ENCODE results near the gene CUX1. TPM values are rescaled to one million over a fixed set of nuclear protein-coding genes. Genes with fewer than 3 reads are reported as not detected.
"Not testable (repeated sequence)": the region's sequence is repeated elsewhere in the genome, so short reads cannot be mapped to it uniquely, and the experiment has no call there.

The CUX1 gene
- total RNA-seq, 1 donor, result 41.1 TPM

GRCh38 chr7:102182016-102182415 is 364.6 kb downstream of the CUX1 start:
- Histone ChIP-seq H3K4me1 (ENCODE audit: insufficient read depth, low read length) (no peaks in the 10 kb centered on the region), H3K9me3 (ENCODE audit: low read depth, low read length) (no peaks in the 10 kb centered on the region), H3K27me3 (ENCODE audit: insufficient read depth, low read length) (no peaks in the 10 kb centered on the region), H3K4me3 (ENCODE audit: low read length) (no peak overlapping the region)

- H3K4me3 ChIP-seq (ENCODE audit: low read length); H3K27me3 ChIP-seq (ENCODE audit: insufficient read depth, low read length); H3K9me3 ChIP-seq (ENCODE audit: low read depth, low read length); H3K4me1 ChIP-seq (ENCODE audit: insufficient read depth, low read length): not testable (repeated sequence)
Observed at GRCh38 chr7:102183848-102184247, 366.4 kb downstream of the CUX1 start.

GRCh38 chr7:102184303-102184702 is 366.9 kb downstream of the CUX1 start:
- H3K4me3 ChIP-seq (ENCODE audit: low read length), result no peak overlapping the region
- H3K27me3 ChIP-seq (ENCODE audit: insufficient read depth, low read length), result no peaks in the 10 kb centered on the region
- H3K9me3 ChIP-seq (ENCODE audit: low read depth, low read length), result no peaks in the 10 kb centered on the region
- no peaks in the 10 kb centered on the region for H3K4me1 ChIP-seq (ENCODE audit: insufficient read depth, low read length)

DNA sequence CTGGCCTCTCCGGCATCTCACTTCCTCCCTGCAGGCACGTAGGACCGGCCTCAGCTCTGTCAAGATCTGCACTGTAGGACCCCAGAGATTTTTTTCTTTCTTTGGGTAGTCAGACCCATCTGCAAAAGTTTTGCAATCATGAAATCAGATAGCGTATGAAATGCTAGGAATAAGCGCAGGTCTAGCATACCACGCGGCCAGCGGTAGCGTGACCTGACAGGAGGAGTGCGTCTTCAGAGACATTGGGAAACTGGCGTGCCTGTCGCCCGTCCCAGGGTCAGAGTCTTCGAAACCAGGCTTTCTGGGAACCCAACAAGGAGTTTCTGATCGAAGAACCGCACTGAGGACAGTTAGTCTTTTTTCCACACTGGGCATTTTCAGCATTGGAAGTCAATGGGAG is 368.4 kb downstream of the CUX1 start:
- Histone ChIP-seq H3K27me3 (ENCODE audit: insufficient read depth, low read length) (no peaks in the 10 kb centered on the region), H3K4me1 (ENCODE audit: insufficient read depth, low read length) (no peaks in the 10 kb centered on the region), H3K9me3 (ENCODE audit: low read depth, low read length) (no peaks in the 10 kb centered on the region), H3K4me3 (ENCODE audit: low read length) (no peak overlapping the region)

DNA sequence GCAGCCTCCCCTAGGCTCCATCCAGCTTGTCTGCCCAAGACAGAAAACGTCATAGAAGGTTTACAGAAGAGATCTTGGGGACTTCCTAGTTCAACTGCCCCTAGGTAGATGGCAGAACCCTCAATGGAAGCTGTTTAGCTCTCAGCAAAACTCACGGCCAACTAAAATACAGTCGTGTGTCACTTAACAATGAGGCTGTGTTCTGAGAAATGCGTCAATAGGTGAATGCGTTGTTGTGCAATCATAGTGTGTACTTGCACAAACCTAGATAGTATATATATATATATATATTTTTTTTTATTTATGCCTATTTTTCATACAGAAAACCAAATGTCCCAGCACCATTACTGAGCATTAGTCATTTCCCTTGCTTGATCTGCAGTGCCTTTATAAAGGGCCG is 368.9 kb downstream of the CUX1 start:
- Histone ChIP-seq H3K27me3 (ENCODE audit: insufficient read depth, low read length) (no peaks in the 10 kb centered on the region), H3K4me3 (ENCODE audit: low read length) (no peak overlapping the region), H3K4me1 (ENCODE audit: insufficient read depth, low read length) (no peaks in the 10 kb centered on the region), H3K9me3 (ENCODE audit: low read depth, low read length) (no peaks in the 10 kb centered on the region)

DNA sequence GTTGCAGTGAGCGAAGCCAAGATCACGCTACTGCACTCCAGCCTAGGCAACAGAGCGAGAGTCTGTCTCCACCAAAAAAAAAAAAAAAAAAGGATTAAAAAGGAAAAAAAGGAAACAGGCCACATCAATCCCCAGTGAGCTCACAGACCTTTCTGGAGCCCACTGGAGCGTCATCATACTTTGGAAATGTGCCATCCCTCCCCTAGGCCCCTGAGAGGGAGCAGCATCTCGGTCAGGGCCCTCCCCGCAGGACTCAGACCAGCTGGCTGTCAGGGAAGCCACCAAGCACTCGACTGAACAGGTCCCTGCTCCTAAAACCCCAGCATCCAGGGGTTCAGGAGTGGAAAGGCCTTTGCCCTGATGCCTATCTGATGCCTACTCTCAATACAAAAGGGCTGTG is 371.3 kb downstream of the CUX1 start:
- no peaks in the 10 kb centered on the region for H3K4me1 ChIP-seq (ENCODE audit: insufficient read depth, low read length)
- no peaks in the 10 kb centered on the region for H3K27me3 ChIP-seq (ENCODE audit: insufficient read depth, low read length)
- no peaks in the 10 kb centered on the region for H3K9me3 ChIP-seq (ENCODE audit: low read depth, low read length)
- no peak overlapping the region for H3K4me3 ChIP-seq (ENCODE audit: low read length)

- H3K4me3 ChIP-seq (ENCODE audit: low read length), result no peak overlapping the region
- no peaks in the 10 kb centered on the region for H3K4me1 ChIP-seq (ENCODE audit: insufficient read depth, low read length)
- H3K9me3 ChIP-seq (ENCODE audit: low read depth, low read length), result no peaks in the 10 kb centered on the region
- no peaks in the 10 kb centered on the region for H3K27me3 ChIP-seq (ENCODE audit: insufficient read depth, low read length)
Observed at GRCh38 chr7:102189756-102190155, 372.3 kb downstream of the CUX1 start.

GRCh38 chr7:102190776-102191350 is 373.4 kb downstream of the CUX1 start:
- no peak overlapping the region for H3K4me3 ChIP-seq (ENCODE audit: low read length)
- H3K4me1 ChIP-seq (ENCODE audit: insufficient read depth, low read length), result no peaks in the 10 kb centered on the region
- H3K27me3 ChIP-seq (ENCODE audit: insufficient read depth, low read length), result no peaks in the 10 kb centered on the region
- H3K9me3 ChIP-seq (ENCODE audit: low read depth, low read length), result no peaks in the 10 kb centered on the region

DNA sequence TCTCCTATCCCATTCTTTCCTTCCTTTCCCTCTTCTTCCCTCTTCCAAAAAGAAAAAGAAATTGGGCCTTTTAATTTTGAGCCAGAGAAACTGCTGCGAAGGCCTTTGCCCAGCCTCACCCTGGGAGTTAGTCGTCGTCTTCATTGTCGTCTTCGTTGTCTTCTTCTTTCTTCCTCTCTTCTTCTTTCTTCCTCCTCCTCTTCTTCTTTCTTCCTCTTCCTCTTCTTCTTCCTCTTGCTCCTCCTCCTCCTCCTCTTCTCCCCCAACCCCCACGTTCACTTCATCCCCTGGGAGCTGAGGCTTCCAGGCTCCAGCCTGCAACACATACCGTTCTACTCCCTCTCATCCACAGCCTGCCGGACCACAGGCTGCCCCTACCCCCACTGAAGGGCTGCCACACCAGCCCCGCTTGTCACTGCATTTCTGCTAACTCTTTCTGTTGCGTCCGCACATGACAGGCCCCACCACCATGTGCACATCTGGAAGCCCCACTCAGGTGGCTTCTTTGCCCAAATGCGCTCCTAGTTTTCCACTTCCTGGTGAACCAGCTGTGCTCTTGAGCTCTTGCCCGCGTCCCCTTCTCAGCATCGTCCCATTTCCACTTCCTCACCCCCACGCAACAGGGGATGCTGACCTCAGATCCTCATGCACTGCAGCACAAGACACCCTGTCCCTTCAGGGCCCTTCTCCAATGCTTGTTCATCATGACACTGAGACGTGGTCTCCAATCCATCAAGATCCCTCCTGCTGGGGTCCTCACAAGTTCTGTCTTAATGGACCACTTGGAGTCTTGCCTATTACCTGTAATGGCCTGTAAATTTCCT is 374.3 kb downstream of the CUX1 start:
- no peak overlapping the region for H3K4me3 ChIP-seq (ENCODE audit: low read length)
- H3K9me3 ChIP-seq (ENCODE audit: low read depth, low read length), result no peaks in the 10 kb centered on the region
- no peaks in the 10 kb centered on the region for H3K4me1 ChIP-seq (ENCODE audit: insufficient read depth, low read length)
- no peaks in the 10 kb centered on the region for H3K27me3 ChIP-seq (ENCODE audit: insufficient read depth, low read length)

- Histone ChIP-seq H3K4me1 (ENCODE audit: insufficient read depth, low read length) (no peaks in the 10 kb centered on the region), H3K27me3 (ENCODE audit: insufficient read depth, low read length) (no peaks in the 10 kb centered on the region), H3K4me3 (ENCODE audit: low read length) (no peak overlapping the region), H3K9me3 (ENCODE audit: low read depth, low read length) (no peaks in the 10 kb centered on the region)
Observed at GRCh38 chr7:102192790-102193189, 375.4 kb downstream of the CUX1 start.

- Histone ChIP-seq H3K4me3 (ENCODE audit: low read length) (no peak overlapping the region), H3K27me3 (ENCODE audit: insufficient read depth, low read length) (no peaks in the 10 kb centered on the region), H3K9me3 (ENCODE audit: low read depth, low read length) (no peaks in the 10 kb centered on the region), H3K4me1 (ENCODE audit: insufficient read depth, low read length) (no peaks in the 10 kb centered on the region)
Observed at GRCh38 chr7:102193806-102194205, 376.4 kb downstream of the CUX1 start.

DNA sequence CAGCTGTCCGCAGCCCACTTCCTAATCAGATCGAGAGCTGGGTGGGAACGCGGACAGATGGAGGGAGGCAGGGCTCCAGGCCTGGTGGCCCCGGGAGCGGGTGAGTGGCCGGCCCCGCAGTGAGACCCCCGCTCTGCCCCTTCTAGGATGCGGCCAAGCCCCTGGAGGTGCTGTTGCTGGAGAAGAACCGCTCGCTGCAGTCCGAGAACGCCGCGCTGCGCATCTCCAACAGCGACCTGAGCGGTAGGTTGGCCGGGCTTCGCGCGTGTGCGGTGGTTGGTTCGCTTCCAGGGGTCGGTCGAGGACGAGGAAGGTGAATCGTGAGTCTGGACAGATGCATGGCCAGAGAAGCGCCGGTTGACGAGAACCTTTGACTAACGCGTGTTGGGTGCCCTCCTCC is 377.9 kb downstream of the CUX1 start:
- Histone ChIP-seq H3K4me3 (ENCODE audit: low read length) (no peak overlapping the region), H3K27me3 (ENCODE audit: insufficient read depth, low read length) (no peaks in the 10 kb centered on the region), H3K9me3 (ENCODE audit: low read depth, low read length) (no peaks in the 10 kb centered on the region), H3K4me1 (ENCODE audit: insufficient read depth, low read length) (no peaks in the 10 kb centered on the region)

DNA sequence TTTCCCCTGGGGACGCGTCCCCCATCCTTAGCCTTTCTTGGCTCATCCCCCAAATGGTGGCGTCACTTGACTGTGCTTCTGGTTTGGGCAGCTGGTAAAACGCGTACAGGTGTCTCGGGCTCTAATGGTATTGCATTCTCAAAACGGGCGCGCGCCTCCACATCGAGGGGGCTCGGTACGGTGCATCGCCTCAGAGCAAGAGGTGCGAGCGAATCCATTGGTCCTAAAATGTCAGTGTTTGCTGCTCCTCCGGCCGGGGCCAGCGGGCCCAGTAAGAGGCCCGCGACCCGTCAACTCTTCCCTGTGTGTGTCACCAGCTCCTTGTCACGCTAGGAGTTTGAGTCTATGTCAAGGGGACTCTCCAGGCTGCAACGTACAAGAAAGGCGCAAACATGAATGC is 378.6 kb downstream of the CUX1 start:
- Histone ChIP-seq H3K4me3 (ENCODE audit: low read length) (no peak overlapping the region), H3K9me3 (ENCODE audit: low read depth, low read length) (no peaks in the 10 kb centered on the region), H3K4me1 (ENCODE audit: insufficient read depth, low read length) (no peaks in the 10 kb centered on the region), H3K27me3 (ENCODE audit: insufficient read depth, low read length) (no peaks in the 10 kb centered on the region)

- H3K4me3 ChIP-seq (ENCODE audit: low read length), result no peak overlapping the region
- H3K9me3 ChIP-seq (ENCODE audit: low read depth, low read length), result no peaks in the 10 kb centered on the region
- H3K4me1 ChIP-seq (ENCODE audit: insufficient read depth, low read length), result no peaks in the 10 kb centered on the region
- H3K27me3 ChIP-seq (ENCODE audit: insufficient read depth, low read length), result no peaks in the 10 kb centered on the region
Observed at GRCh38 chr7:102197161-102197560, 379.7 kb downstream of the CUX1 start.

DNA sequence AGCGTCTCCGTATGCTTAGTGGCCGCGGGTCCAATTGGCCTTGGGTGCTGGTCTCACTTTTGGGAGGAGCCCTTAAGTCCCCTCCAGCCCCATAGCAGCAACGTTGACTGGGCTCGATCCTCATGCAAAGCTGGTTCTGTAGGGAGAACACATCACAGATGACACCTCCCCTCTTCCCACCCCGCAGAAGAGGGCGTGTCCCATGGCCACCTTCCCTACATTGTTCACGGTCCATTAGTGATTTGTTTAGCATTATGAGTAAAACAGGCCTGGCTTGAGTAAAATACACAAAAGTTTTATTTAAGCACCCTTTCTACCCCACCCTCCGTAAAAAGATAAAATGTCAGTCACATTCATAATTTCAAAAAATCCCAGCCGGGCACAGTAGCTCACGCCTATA is 380.2 kb downstream of the CUX1 start:
- no peaks in the 10 kb centered on the region for H3K27me3 ChIP-seq (ENCODE audit: insufficient read depth, low read length)

GRCh38 chr7:102198417-102198956 is 381.1 kb downstream of the CUX1 start:
- Histone ChIP-seq H3K4me1 (ENCODE audit: insufficient read depth, low read length) (no peaks in the 10 kb centered on the region), H3K27me3 (ENCODE audit: insufficient read depth, low read length) (no peaks in the 10 kb centered on the region), H3K9me3 (ENCODE audit: low read depth, low read length) (no peaks in the 10 kb centered on the region), H3K4me3 (ENCODE audit: low read length) (no peak overlapping the region)

More for the DNA sequence above, 380.2 kb downstream of the CUX1 start:
- Histone ChIP-seq H3K4me1 (ENCODE audit: insufficient read depth, low read length) (no peaks in the 10 kb centered on the region), H3K4me3 (ENCODE audit: low read length) (no peak overlapping the region), H3K9me3 (ENCODE audit: low read depth, low read length) (no peaks in the 10 kb centered on the region)

All from mononuclear cell (primary cell).